GM23248 (cell line): ENCODE results near the gene EXO5.

ENCODE experiments used
- EZH2 ChIP-seq: fragments of 200-600 bp; sonication (generic); IDR thresholded peaks from 2 replicates; pipeline ENCODE4 v1.6.1; 2018; ENCODE audit warnings: antibody characterized with exemption, mild to moderate bottlenecking; ENCODE audit not compliant: insufficient read depth, poor library complexity, severe bottlenecking
- EZH2phosphoT487 ChIP-seq: fragments of 200-600 bp; sonication (generic); IDR thresholded peaks from 2 replicates; pipeline ENCODE4 v1.6.1; 2018; ENCODE audit warnings: antibody characterized with exemption, moderate library complexity, mild to moderate bottlenecking, low read depth; ENCODE audit not compliant: insufficient read depth

DNA sequence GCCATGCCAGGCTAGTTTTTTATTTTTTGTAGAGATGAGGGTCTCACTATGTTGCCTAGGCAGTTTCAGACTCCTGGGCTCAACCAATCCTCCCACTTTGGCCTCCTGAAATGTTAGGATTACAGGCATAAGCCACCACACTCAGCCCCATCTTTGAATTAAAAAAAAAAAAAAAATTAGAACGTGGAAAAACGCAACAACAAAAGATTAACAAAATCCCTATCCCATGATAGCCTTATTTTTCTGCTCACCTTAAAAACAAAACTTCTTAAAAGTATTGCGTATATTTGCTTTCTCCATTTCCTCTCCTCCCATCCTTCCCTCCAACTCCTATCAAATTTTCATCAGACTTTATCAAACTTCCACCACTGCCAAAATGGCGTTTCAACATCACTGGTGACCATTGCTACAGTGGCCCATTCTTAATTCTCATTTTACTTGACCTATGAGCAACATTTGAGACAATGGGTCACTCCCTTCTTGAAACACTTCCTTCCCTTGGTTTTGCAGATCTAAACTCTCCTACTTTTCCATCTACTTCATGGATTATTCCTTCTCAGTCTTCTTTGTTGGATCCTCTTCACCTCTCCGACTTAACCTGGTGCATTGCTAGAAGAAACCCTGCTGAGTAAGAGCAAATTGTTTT, 22.3 kb downstream of the EXO5 start:
- TF ChIP-seq EZH2, result no peak
- no peak for TF ChIP-seq EZH2phosphoT487
